PC-9 (cell line): Measurements from ENCODE around the gene RCN1. TPM values are rescaled to one million over a fixed set of nuclear protein-coding genes. Genes with fewer than 3 reads are reported as not detected.

Source experiments
- BruUV-seq: library from RNA; stranded (reverse); fragments of 400-500 nt; replicated peaks from 2 replicates; lab custom pipeline; 2021; lab: Mats Ljungman, UMichigan
- CTCF ChIA-PET: fragments of 300-600 bp; sonication (Branson Sonifier 250); formaldehyde crosslinking; loops from one replicate; lab custom pipeline; 2022; ENCODE audit warnings: antibody characterized with exemption; lab: Charles Lee
- POLR2A ChIA-PET: fragments of 300-600 bp; sonication (Branson Sonifier 250); formaldehyde crosslinking; loops from one replicate; lab custom pipeline; 2022; ENCODE audit warnings: antibody characterized with exemption; ENCODE audit not compliant: unreplicated experiment; lab: Charles Lee
- DNase-seq, 2 experiments: peaks; one replicate each; pipeline versions ENCODE4 v3.0.0 to v3.0.0-alpha.2; 2015 to 2022; ENCODE audit warnings: mixed read lengths in 1 of 2
- H2AFZ ChIP-seq: fragments of 200-600 bp; sonication (generic); 2 replicates; pipeline ENCODE4 v1.8.1; 2017; ENCODE audit warnings: antibody characterized with exemption
- H3F3A ChIP-seq: fragments of 200-600 bp; sonication (generic); 2 replicates; pipeline ENCODE4 v1.8.1; 2017; ENCODE audit warnings: antibody characterized with exemption, mild to moderate bottlenecking, low read depth; ENCODE audit not compliant: insufficient read depth
- H3K27ac ChIP-seq: fragments of 200-600 bp; sonication (generic); 2 replicates; pipeline ENCODE4 v1.6.1; 2016; ENCODE audit warnings: mixed run types
- H3K27me3 ChIP-seq: fragments of 200-600 bp; sonication (generic); 2 replicates; pipeline ENCODE4 v1.6.1; 2016; ENCODE audit warnings: low read depth, mixed run types; ENCODE audit not compliant: insufficient read depth
- H3K36me3 ChIP-seq: fragments of 200-600 bp; sonication (generic); 2 replicates; pipeline ENCODE4 v1.6.1; 2016; ENCODE audit warnings: low read depth, mixed run types
- H3K4me1 ChIP-seq: fragments of 200-600 bp; sonication (generic); replicated peaks from 2 replicates; pipeline ENCODE4 v1.6.1; 2016; ENCODE audit warnings: mixed run types; ENCODE audit not compliant: insufficient read depth
- H3K4me2 ChIP-seq: fragments of 200-600 bp; sonication (generic); 2 replicates; pipeline ENCODE4 v1.6.1; 2017; ENCODE audit warnings: mixed run types
- H3K4me3 ChIP-seq: fragments of 200-600 bp; sonication (generic); 2 replicates; pipeline ENCODE4 v1.6.1; 2016; ENCODE audit warnings: mixed run types
- H3K79me2 ChIP-seq: fragments of 200-600 bp; sonication (generic); 2 replicates; pipeline ENCODE4 v1.6.1; 2017; ENCODE audit warnings: low read depth, mixed run types
- H3K9me2 ChIP-seq: fragments of 200-600 bp; sonication (generic); 2 replicates; pipeline ENCODE4 v1.8.1; 2017; ENCODE audit warnings: mild to moderate bottlenecking; ENCODE audit not compliant: insufficient read depth
- H3K9me3 ChIP-seq: fragments of 200-600 bp; sonication (generic); 2 replicates; pipeline ENCODE4 v1.8.1; 2016; ENCODE audit warnings: low read depth; ENCODE audit not compliant: insufficient read depth
- H4K20me1 ChIP-seq: fragments of 200-600 bp; sonication (generic); 2 replicates; pipeline ENCODE4 v1.8.1; 2017; ENCODE audit not compliant: insufficient read depth
- EZH2 ChIP-seq: fragments of 200-600 bp; sonication (generic); IDR thresholded peaks from 2 replicates; pipeline ENCODE4 v1.8.0; 2017; ENCODE audit warnings: antibody characterized with exemption, low read depth
- intact Hi-C: fragments of 100-400 bp; cut with micrococcal nuclease; formaldehyde crosslinking; loops from one replicate; pipeline ENCODE4 v1.10.0; 2022; ENCODE audit not compliant: unreplicated experiment
- total RNA-seq: library from RNA; stranded (reverse); gene quantifications from 2 replicates; pipeline ENCODE4 v1.2.3, GENCODE V29; 2021
- TF ChIP-seq, protein P1 (sequence below): fragments of 200-600 bp; sonication (generic); conservative IDR thresholded peaks from 2 replicates; pipeline ENCODE4 v1.6.1; 2017; ENCODE audit warnings: mixed run types, antibody characterized with exemption, mild to moderate bottlenecking, moderate library complexity

Gene RCN1
- total RNA-seq, 1 experiment from 2014 or later = 206 TPM

DNA sequence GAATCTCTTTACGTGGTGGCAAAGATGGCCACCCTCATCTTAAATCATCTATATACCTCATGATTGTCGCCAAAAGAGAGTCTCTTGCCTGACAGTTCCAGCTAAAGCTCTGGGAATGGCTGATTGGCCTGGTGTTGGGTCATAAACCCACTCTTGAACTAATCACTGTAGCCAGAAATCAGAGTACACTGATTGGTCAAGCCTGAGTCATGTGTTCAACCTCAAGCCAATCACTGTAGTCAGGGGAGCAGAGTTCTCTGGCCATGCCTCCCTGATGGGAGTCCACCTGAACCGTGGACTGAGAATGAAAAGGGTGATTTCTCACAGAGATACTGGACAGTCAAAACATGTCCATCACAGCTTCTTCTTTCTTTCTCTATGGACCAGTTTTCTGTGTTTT, 45.8 kb downstream of the RCN1 start:
- Histone ChIP-seq H3F3A (peaks cover 11% of the 10 kb centered on the region), H3K4me2 (peak overlapping the region; percentile 15; the same call in 1 of the 2 replicates), H3K4me1 (peaks cover 20% of the 10 kb centered on the region), H4K20me1 (no peaks in the 10 kb centered on the region), H2AFZ (no peak overlapping the region), H3K4me3 (no peak overlapping the region), H3K27ac (peak overlapping the region; percentile 67), H3K9me2 (0 out of 2 replicates have a peak, but pooled peaks cover 3% of the 10 kb centered on the region), H3K27me3 (no peaks in the 10 kb centered on the region), H3K36me3 (no peaks in the 10 kb centered on the region), H3K9me3 (peaks cover 5% of the 10 kb centered on the region; the same call in 1 of the 2 replicates), H3K79me2 (no peaks in the 10 kb centered on the region)
- ChIA-PET CTCF (no interaction called here), POLR2A (no interaction called here)
- no peak for TF ChIP-seq EZH2
- TF ChIP-seq, protein P1, sequence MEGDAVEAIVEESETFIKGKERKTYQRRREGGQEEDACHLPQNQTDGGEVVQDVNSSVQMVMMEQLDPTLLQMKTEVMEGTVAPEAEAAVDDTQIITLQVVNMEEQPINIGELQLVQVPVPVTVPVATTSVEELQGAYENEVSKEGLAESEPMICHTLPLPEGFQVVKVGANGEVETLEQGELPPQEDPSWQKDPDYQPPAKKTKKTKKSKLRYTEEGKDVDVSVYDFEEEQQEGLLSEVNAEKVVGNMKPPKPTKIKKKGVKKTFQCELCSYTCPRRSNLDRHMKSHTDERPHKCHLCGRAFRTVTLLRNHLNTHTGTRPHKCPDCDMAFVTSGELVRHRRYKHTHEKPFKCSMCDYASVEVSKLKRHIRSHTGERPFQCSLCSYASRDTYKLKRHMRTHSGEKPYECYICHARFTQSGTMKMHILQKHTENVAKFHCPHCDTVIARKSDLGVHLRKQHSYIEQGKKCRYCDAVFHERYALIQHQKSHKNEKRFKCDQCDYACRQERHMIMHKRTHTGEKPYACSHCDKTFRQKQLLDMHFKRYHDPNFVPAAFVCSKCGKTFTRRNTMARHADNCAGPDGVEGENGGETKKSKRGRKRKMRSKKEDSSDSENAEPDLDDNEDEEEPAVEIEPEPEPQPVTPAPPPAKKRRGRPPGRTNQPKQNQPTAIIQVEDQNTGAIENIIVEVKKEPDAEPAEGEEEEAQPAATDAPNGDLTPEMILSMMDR = no peak
- BruUV-seq = TSS peak; percentile 47
- intact Hi-C loops = loop anchor here (2.0 kb wide), 1 partner anchor 48 kb away; no protein-coding TSS in a partner anchor
- DNase-seq = no peak

DNA sequence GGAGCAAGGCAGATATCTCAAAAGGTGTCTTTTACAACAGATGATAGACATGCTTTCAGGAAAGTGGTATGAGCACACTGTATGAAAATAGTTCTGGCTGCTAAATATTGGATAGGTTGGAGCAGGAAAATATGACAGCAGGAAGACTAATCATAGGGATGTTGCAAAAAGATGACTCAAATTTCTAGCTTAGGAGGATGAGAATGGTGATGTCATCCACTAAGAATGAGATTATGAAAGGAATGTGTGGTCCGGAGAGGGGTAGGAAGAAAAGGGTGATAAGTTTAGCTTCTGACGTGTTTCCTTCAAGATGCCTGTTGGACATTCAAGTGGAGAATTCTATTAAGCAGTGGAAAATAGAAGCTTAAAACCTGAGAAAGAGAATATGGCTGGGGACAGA, 46.4 kb downstream of the RCN1 start:
- peak in 1 of 2 experiments; percentile 92 for DNase-seq
- Histone ChIP-seq H3K27ac (peak overlapping the region; percentile 67), H3K4me3 (no peak overlapping the region), H3K4me2 (peak overlapping the region; percentile 30), H2AFZ (no peak overlapping the region), H3F3A (peaks cover 11% of the 10 kb centered on the region), H3K36me3 (no peaks in the 10 kb centered on the region), H3K27me3 (no peaks in the 10 kb centered on the region), H3K9me2 (0 out of 2 replicates have a peak, but pooled peaks cover 3% of the 10 kb centered on the region), H3K9me3 (peaks cover 5% of the 10 kb centered on the region; the same call in 1 of the 2 replicates), H4K20me1 (no peaks in the 10 kb centered on the region), H3K79me2 (no peaks in the 10 kb centered on the region), H3K4me1 (peaks cover 19% of the 10 kb centered on the region)
- intact Hi-C loops = loop anchor here (2.0 kb wide), 1 partner anchor 48 kb away; no protein-coding TSS in a partner anchor
- no TSS peak for BruUV-seq
- TF ChIP-seq, protein P1 = no peak
- TF ChIP-seq EZH2 = no peak
- POLR2A ChIA-PET = no interaction called here
- CTCF ChIA-PET = no interaction called here

DNA sequence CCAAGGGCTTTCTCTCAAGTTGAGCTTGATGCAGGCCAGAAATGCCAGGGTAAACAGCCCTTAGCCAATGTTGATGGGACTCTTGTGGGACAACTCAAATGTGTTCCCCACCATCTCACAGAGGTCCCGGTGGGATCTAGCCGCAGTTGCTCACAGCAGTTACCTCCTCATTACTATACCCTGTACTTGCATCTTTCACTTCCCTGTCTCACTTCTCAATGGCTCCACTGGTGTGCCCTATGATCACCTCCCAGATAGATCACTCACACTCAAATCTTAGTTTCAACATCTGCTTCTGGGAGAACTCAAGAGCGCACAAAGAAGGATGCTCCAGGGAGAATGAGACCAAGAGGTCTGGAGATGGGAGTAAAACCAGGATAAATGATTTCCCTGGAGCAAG, 47.0 kb downstream of the RCN1 start:
- Histone ChIP-seq H3K9me3 (peaks cover 5% of the 10 kb centered on the region; the same call in 1 of the 2 replicates), H4K20me1 (no peaks in the 10 kb centered on the region), H3K79me2 (no peaks in the 10 kb centered on the region), H3K4me2 (peak overlapping the region; percentile 30; the same call in 1 of the 2 replicates), H3K9me2 (0 out of 2 replicates have a peak, but pooled peaks cover 3% of the 10 kb centered on the region), H3K27ac (peak overlapping the region; percentile 19; the same call in 1 of the 2 replicates), H3K36me3 (no peaks in the 10 kb centered on the region), H3K4me1 (peaks cover 19% of the 10 kb centered on the region), H3F3A (peaks cover 11% of the 10 kb centered on the region), H3K27me3 (no peaks in the 10 kb centered on the region), H3K4me3 (no peak overlapping the region), H2AFZ (no peak overlapping the region)
- TF ChIP-seq, protein P1 = no peak
- TF ChIP-seq EZH2 = no peak
- ChIA-PET POLR2A (no interaction called here), CTCF (no interaction called here)
- intact Hi-C loops = loop anchor here (2.0 kb wide), 1 partner anchor 49 kb away; no protein-coding TSS in a partner anchor
- BruUV-seq = no TSS peak
- no peak for DNase-seq
